ENCODE results near the gene RIBC1. TPM values are rescaled to one million over a fixed set of nuclear protein-coding genes. Genes with fewer than 3 reads are reported as not detected.

The RIBC1 gene
- total and polyA plus RNA-seq, 12 donors, result 0.28 to 1.6 (median 0.52) TPM

- Histone ChIP-seq H3K4me3 (no peak overlapping the region), H3K9me3 (no peaks in the 10 kb centered on the region), H3K27me3 (peaks cover 0 to 87% (median 0%) of the 10 kb centered on the region in 7 donors), H3K36me3 (no peaks in the 10 kb centered on the region), H3K27ac (no peak overlapping the region), H3K4me1 (no peaks in the 10 kb centered on the region)
- TF ChIP-seq CTCF (IDR thresholded peaks at IDR 0.05), result no peak
- no peak for ATAC-seq
- DNase-seq, result no peak
- intact Hi-C loops (cut with DNase I), result loop anchor here in 1 of 10 donors (10.0 kb wide), 1 partner anchor 57 kb away; no protein-coding TSS in a partner anchor
- 73 to 86% methylated on average over 3 of the region's 3 CpGs for WGBS, 2 donors
These were observed 48.7 kb downstream of the RIBC1 start for GRCh38 chrX:53471346-53471745.

GRCh38 chrX:53474707-53475106, 52.0 kb downstream of the RIBC1 start:
- no peak overlapping the region for H3K27ac ChIP-seq
- TF ChIP-seq CTCF (IDR thresholded peaks at IDR 0.05), result no peak
- no peaks in the 10 kb centered on the region for H3K4me1 ChIP-seq
- no peak for DNase-seq
- 73 to 77% methylated on average over 2 of the region's 2 CpGs for WGBS, 2 donors
- no peaks in the 10 kb centered on the region for H3K9me3 ChIP-seq
- intact Hi-C loops (cut with DNase I), result loop anchor here in 1 of 10 donors (10.0 kb wide), 1 partner anchor 60 kb away; no protein-coding TSS in a partner anchor
- H3K27me3 ChIP-seq, result peaks cover 0 to 79% (median 0%) of the 10 kb centered on the region in 7 donors
- no peak overlapping the region for H3K4me3 ChIP-seq
- no peak for ATAC-seq
- no peaks in the 10 kb centered on the region for H3K36me3 ChIP-seq

- 35 to 50% methylated on average over 2 of the region's 2 CpGs for WGBS, 2 donors
- Histone ChIP-seq H3K9me3 (no peaks in the 10 kb centered on the region), H3K36me3 (no peaks in the 10 kb centered on the region), H3K4me1 (no peaks in the 10 kb centered on the region), H3K4me3 (no peak overlapping the region), H3K27me3 (peaks cover 0 to 83% (median 0%) of the 10 kb centered on the region in 7 donors), H3K27ac (no peak overlapping the region)
- DNase-seq (no peak), ATAC-seq (no peak)
- TF ChIP-seq CTCF (IDR thresholded peaks at IDR 0.05), result no peak
- intact Hi-C loops (cut with DNase I), result loop anchor here in 1 of 10 donors (10.0 kb wide), 1 partner anchor 62 kb away; no protein-coding TSS in a partner anchor
These were observed 53.7 kb downstream of the RIBC1 start for GRCh38 chrX:53476371-53476770.

GRCh38 chrX:53479301-53479700, 56.6 kb downstream of the RIBC1 start:
- no peak for ATAC-seq
- DNase-seq, result no peak
- WGBS, 2 donors, result 78 to 79% methylated on average over 5 of the region's 5 CpGs
- Histone ChIP-seq H3K27ac (no peak overlapping the region), H3K9me3 (peaks cover 0 to 6% (median 0%) of the 10 kb centered on the region in 11 donors), H3K4me1 (no peaks in the 10 kb centered on the region), H3K4me3 (no peak overlapping the region), H3K27me3 (peaks cover 0 to 78% (median 0%) of the 10 kb centered on the region in 7 donors), H3K36me3 (no peaks in the 10 kb centered on the region)
- TF ChIP-seq CTCF (IDR thresholded peaks at IDR 0.05), result no peak
- intact Hi-C loops (cut with DNase I), result loop anchor here in 1 of 10 donors (10.0 kb wide), 1 partner anchor 64 kb away; no protein-coding TSS in a partner anchor

Small RNA genes within 50 kb of the gene (microRNA-seq; reads per million reads assigned to microRNA genes)
- gene MIR6857, result 0 reads per million in 2 donors

Other genes with a start within 250 kb of the RIBC1 start
- 10 to 100 TPM; 26.0 to 56.1 (median 34.5) TPM for gene KDM5C, start 197.7 kb upstream of the RIBC1 start, total RNA-seq
- 10 to 100 TPM; 16.4 to 26.0 TPM for gene KDM5C, start 197.7 kb upstream of the RIBC1 start, polyA plus RNA-seq
- gene IQSEC2, start 141.3 kb upstream of the RIBC1 start, total RNA-seq, result 10 to 100 TPM in 6 of 10 donors, 1 to 10 TPM in 4; 8.6 to 13.3 (median 10.7) TPM
- gene IQSEC2, start 141.3 kb upstream of the RIBC1 start, polyA plus RNA-seq, result 10 to 100 TPM in 1 of 2 donors, 1 to 10 TPM in 1; 7.9 to 19.4 TPM
- gene SMC1A, start 219 bp upstream of the RIBC1 start, total RNA-seq, result 10 to 100 TPM; 27.4 to 55.1 (median 35.8) TPM
- 10 to 100 TPM in 1 of 2 donors, 1 to 10 TPM in 1; 9.5 to 22.4 TPM for gene SMC1A, start 219 bp upstream of the RIBC1 start, polyA plus RNA-seq
- 100 to 1,000 TPM in 5 of 10 donors, 10 to 100 TPM in 5; 43.9 to 126 (median 105) TPM for gene HSD17B10, start 11.5 kb downstream of the RIBC1 start, total RNA-seq
- gene HSD17B10, start 11.5 kb downstream of the RIBC1 start, polyA plus RNA-seq, result 100 to 1,000 TPM in 1 of 2 donors, 10 to 100 TPM in 1; 64.7 to 212 TPM